Smooth muscle cell (in vitro differentiated cells): ENCODE data around the gene PSMC1. TPM values are rescaled to one million over a fixed set of nuclear protein-coding genes. Genes with fewer than 3 reads are reported as not detected.

ENCODE experiments used
- DNase-seq: peaks from one replicate; lab custom pipeline; 2025; ENCODE audit not compliant: unreplicated experiment; lab: John Stamatoyannopoulos, UW
- H2AFZ ChIP-seq: fragments of 200-600 bp; sonication (generic); 2 replicates; pipeline ENCODE4 v1.6.0; 2016; ENCODE audit warnings: antibody characterized with exemption, low read depth, mild to moderate bottlenecking
- H3F3A ChIP-seq: fragments of 200-600 bp; sonication (generic); 2 replicates; pipeline ENCODE4 v1.6.0; 2017; ENCODE audit warnings: antibody characterized with exemption, low read depth
- H3K27ac ChIP-seq: fragments of 200-600 bp; sonication (generic); 2 replicates; pipeline ENCODE4 v1.5.1; 2016; ENCODE audit warnings: low read depth, mild to moderate bottlenecking
- H3K27me3 ChIP-seq: fragments of 200-600 bp; sonication (generic); 2 replicates; pipeline ENCODE4 v1.6.1; 2016; ENCODE audit warnings: low read depth, mild to moderate bottlenecking
- H3K36me3 ChIP-seq: fragments of 200-600 bp; sonication (generic); 2 replicates; pipeline ENCODE4 v1.5.1; 2016; ENCODE audit warnings: low read depth
- H3K4me1 ChIP-seq: fragments of 200-600 bp; sonication (generic); 2 replicates; pipeline ENCODE4 v1.5.1; 2016; ENCODE audit warnings: low read depth
- H3K4me2 ChIP-seq: fragments of 200-600 bp; sonication (generic); 2 replicates; pipeline ENCODE4 v1.6.0; 2016; ENCODE audit warnings: mild to moderate bottlenecking
- H3K4me3 ChIP-seq: fragments of 200-600 bp; sonication (generic); 2 replicates; pipeline ENCODE4 v1.5.1; 2016; ENCODE audit warnings: mild to moderate bottlenecking
- H3K79me2 ChIP-seq: fragments of 200-600 bp; sonication (generic); 2 replicates; pipeline ENCODE4 v1.6.0; 2016; ENCODE audit warnings: low read depth, mild to moderate bottlenecking
- H3K9ac ChIP-seq: fragments of 200-600 bp; sonication (generic); 2 replicates; pipeline ENCODE4 v1.6.0; 2016; ENCODE audit warnings: low read depth
- H3K9me3 ChIP-seq: fragments of 200-600 bp; sonication (generic); replicated peaks from 2 replicates; pipeline ENCODE4 v1.5.1; 2016; ENCODE audit warnings: low read depth
- H4K20me1 ChIP-seq: fragments of 200-600 bp; sonication (generic); 2 replicates; pipeline ENCODE4 v1.6.0; 2016; ENCODE audit warnings: low read depth
- WGBS: methylation state at CpG from one replicate; pipeline ENCODE4 v1.1.7; 2016; ENCODE audit warnings: low lambda C conversion rate; 5-methylcytosine and 5-hydroxymethylcytosine counted together
- polyA plus RNA-seq: library from polyadenylated mRNA; unstranded; fragments of >200 nt; fragmentation: Nextera tagmentation; extraction: Ambion mirVana; gene quantifications from 2 replicates; pipeline ENCODE4 v1.2.1, GENCODE V29; 2016
- total RNA-seq: library from RNA; depleted of rRNA; stranded (reverse); fragments of >200 nt; gene quantifications from 2 replicates; pipeline ENCODE4 v1.2.3, GENCODE V29; 2014
- TF ChIP-seq, protein P1 (sequence below): fragments of 200-600 bp; sonication (generic); IDR thresholded peaks from 2 replicates; pipeline ENCODE4 v1.5.1; 2017; ENCODE audit warnings: borderline replicate concordance, mild to moderate bottlenecking, antibody characterized with exemption; ENCODE audit not compliant: insufficient read depth, poor library complexity, severe bottlenecking

Gene PSMC1
- total and polyA plus RNA-seq, 2 experiments from 2014 or later, result 151 to 172 TPM

DNA sequence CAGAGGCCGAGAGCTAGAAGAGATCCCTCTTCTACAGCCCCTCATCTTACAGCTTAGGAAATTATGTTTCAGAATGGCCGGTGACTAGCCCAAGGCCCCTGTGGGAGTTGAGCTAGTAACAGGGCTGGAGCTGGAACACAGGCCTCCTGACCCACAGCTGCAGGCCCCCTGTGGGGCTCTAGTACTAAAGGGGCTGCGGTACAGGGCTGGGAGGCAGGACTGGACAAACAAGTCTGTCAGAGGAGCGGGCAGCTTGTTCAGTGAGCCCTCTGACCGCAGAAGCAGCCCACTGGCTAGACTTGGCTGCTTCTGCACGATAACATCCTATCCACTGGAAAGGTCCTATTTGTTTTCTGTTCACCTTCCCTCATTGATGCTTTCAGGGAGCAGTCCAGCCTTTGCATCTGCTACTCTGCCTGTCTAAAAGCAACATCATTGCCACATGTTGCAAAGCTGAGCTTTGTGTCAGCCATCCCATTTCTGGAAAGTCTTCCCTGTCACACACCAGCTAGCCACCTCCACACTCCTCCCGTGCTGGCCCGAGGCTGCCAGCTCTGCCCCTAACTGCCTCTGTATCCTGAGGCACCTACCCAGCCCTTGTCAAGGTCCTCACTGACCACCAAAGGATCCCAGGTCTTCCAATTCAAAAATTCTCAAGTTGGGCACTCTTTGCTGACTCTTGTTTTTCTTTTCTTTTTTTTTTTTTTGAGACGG, 10.2 kb downstream of the PSMC1 start:
- no peaks in the 10 kb centered on the region for H3K27me3 ChIP-seq

DNA sequence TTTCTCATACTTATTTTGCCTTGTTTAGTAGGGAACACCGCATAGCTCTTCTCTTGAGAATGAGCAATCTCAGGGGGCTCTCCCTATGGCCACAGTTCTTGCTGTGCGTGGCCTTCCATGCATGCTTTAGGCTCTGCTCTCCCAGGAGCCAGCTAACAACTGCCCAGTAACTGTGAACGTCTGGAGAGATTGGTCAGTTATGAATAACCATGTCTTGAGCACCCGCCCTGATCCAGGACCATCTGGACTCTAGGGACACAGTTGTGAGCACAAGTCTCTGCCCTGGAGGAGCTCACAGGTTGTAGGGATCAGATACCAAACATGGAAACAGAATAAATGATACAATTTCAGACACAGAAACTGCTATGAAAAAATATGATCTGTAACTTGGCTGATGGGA, 12.1 kb downstream of the PSMC1 start:
- H4K20me1 ChIP-seq, result peaks cover 12% of the 10 kb centered on the region
- no peak overlapping the region for H3K27ac ChIP-seq
- H3K4me2 ChIP-seq, result no peak overlapping the region
- DNase-seq, result no peak
- no peaks in the 10 kb centered on the region for H3K4me1 ChIP-seq
- no peaks in the 10 kb centered on the region for H3F3A ChIP-seq
- no peak overlapping the region for H2AFZ ChIP-seq
- 95% methylated on average over 4 of the region's 4 CpGs for WGBS
- no peak overlapping the region for H3K4me3 ChIP-seq
- no peaks in the 10 kb centered on the region for H3K79me2 ChIP-seq
- TF ChIP-seq, protein P1, sequence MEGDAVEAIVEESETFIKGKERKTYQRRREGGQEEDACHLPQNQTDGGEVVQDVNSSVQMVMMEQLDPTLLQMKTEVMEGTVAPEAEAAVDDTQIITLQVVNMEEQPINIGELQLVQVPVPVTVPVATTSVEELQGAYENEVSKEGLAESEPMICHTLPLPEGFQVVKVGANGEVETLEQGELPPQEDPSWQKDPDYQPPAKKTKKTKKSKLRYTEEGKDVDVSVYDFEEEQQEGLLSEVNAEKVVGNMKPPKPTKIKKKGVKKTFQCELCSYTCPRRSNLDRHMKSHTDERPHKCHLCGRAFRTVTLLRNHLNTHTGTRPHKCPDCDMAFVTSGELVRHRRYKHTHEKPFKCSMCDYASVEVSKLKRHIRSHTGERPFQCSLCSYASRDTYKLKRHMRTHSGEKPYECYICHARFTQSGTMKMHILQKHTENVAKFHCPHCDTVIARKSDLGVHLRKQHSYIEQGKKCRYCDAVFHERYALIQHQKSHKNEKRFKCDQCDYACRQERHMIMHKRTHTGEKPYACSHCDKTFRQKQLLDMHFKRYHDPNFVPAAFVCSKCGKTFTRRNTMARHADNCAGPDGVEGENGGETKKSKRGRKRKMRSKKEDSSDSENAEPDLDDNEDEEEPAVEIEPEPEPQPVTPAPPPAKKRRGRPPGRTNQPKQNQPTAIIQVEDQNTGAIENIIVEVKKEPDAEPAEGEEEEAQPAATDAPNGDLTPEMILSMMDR, result no peak
- no peak overlapping the region for H3K9ac ChIP-seq
- no peaks in the 10 kb centered on the region for H3K9me3 ChIP-seq
- no peaks in the 10 kb centered on the region for H3K27me3 ChIP-seq
- H3K36me3 ChIP-seq, result peaks cover 31% of the 10 kb centered on the region

More for the DNA sequence above, 10.2 kb downstream of the PSMC1 start:
- peaks cover 30% of the 10 kb centered on the region for H3K36me3 ChIP-seq
- H3K4me2 ChIP-seq, result no peak overlapping the region
- H2AFZ ChIP-seq, result no peak overlapping the region
- WGBS, result 96% methylated on average over 9 of the region's 9 CpGs
- H3K4me3 ChIP-seq, result no peak overlapping the region
- H3K9ac ChIP-seq, result no peak overlapping the region
- no peak for DNase-seq
- TF ChIP-seq, protein P1, result no peak
- no peaks in the 10 kb centered on the region for H3K4me1 ChIP-seq
- peaks cover 12% of the 10 kb centered on the region for H4K20me1 ChIP-seq
- no peaks in the 10 kb centered on the region for H3F3A ChIP-seq
- H3K9me3 ChIP-seq, result no peaks in the 10 kb centered on the region
- H3K27ac ChIP-seq, result no peak overlapping the region
- H3K79me2 ChIP-seq, result no peaks in the 10 kb centered on the region

DNA sequence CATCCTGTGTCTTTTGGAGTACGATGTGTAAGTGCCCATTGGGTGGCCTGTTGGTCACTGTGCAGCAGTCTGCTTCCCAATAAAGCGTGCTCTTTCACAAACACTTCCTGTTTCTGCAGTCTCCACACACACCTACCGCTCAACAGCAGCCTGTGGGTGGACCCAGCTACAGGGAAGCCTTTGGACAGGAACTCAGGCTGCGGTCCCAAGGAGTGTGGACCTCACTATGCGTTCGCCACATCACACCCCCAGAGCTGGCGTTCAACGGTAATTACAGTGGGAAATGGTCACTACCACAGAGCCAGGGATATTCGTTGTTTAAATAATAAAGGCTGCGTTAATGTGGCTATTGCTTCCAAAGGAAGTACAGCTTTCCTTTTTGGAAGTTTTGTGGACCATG, 16.2 kb downstream of the PSMC1 start:
- peaks cover 14% of the 10 kb centered on the region for H3F3A ChIP-seq
- H3K36me3 ChIP-seq, result peaks cover 20% of the 10 kb centered on the region
- peaks cover 3% of the 10 kb centered on the region for H4K20me1 ChIP-seq
- no peak overlapping the region for H3K4me3 ChIP-seq
- H3K27me3 ChIP-seq, result no peaks in the 10 kb centered on the region
- 98% methylated on average over 9 of the region's 10 CpGs for WGBS
- no peak overlapping the region for H3K9ac ChIP-seq
- no peaks in the 10 kb centered on the region for H3K9me3 ChIP-seq
- no peak overlapping the region for H2AFZ ChIP-seq
- H3K4me1 ChIP-seq, result no peaks in the 10 kb centered on the region
- H3K4me2 ChIP-seq, result no peak overlapping the region
- H3K79me2 ChIP-seq, result no peaks in the 10 kb centered on the region
- TF ChIP-seq, protein P1, result no peak
- H3K27ac ChIP-seq, result no peak overlapping the region
- no peak for DNase-seq

DNA sequence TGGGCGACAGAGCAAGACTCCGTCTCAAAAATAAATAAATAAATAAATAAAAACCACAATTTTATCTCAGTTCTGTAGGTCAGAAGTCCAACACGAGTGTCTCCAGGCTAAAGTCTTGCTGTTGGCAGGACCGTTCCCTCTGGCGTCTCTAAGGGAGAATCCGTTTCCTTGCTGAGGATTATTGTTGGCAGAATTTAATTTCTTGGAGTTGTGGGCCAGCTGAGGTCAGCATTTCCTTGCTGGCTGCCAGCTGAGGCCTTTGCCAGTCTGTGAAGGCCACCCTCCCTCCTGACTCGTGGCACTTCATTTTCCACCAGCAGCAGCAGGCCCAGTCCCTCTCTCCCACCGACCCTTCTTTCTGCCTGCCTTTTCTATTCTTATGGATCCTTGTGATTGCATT, 17.2 kb downstream of the PSMC1 start:
- Histone ChIP-seq H3K4me2 (no peak overlapping the region), H3K27ac (no peak overlapping the region), H4K20me1 (peaks cover 3% of the 10 kb centered on the region), H3K27me3 (no peaks in the 10 kb centered on the region), H3K9ac (no peak overlapping the region), H3K9me3 (no peaks in the 10 kb centered on the region), H3K36me3 (peaks cover 20% of the 10 kb centered on the region), H3K4me3 (no peak overlapping the region), H3K79me2 (no peaks in the 10 kb centered on the region), H3K4me1 (no peaks in the 10 kb centered on the region), H2AFZ (no peak overlapping the region), H3F3A (peaks cover 14% of the 10 kb centered on the region)
- WGBS, result 96% methylated on average over 8 of the region's 8 CpGs
- TF ChIP-seq, protein P1, result no peak
- no peak for DNase-seq
